ENCODE data around the gene PCDH9. TPM values are rescaled to one million over a fixed set of nuclear protein-coding genes. Genes with fewer than 3 reads are reported as not detected.

Gene PCDH9
- total RNA-seq, 1 donor from 2014 or later, result 17.1 TPM

DNA sequence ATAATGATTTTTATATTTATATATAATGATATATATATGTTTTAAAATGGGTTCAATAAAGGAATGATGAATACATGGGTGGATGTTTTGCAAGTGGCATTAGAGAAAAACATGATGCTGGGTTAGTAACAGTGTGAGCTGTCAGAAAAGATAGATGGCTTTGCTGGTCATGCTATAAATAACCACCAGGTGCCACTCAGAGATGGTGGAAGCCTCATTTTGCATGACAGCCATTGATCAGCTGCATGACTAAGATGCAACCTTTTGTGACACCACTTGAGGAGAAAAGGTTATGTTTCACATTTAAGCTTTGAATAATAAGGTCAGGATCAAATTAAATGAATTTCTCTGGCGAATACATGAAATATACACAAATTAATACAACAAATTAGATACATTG is 737.7 kb downstream of the PCDH9 start:
- DNase-seq (ENCODE audit: low spot score), result no peak
- intact Hi-C loops (cut with DNase I), result no loop called here

DNA sequence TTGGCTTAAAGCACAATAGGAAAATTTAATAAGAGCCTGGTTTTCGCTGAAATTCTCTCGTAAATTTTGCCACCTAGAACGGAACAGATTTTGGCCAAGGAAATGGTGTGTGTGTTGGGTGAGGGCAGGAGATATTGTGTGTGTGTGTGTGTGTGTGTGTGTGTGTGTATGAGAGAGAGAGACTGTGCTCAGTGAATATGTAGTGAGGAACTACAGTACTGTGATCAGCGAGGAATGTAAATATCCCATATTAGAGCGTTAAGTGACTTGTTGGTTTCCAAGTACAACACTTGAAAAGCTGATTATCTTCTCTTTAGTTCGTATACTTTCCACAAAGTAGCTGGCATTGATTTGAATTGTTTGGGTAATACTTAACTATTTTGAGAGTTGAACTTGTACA is 738.9 kb downstream of the PCDH9 start:
- DNase-seq (ENCODE audit: low spot score), result no peak
- intact Hi-C loops (cut with DNase I), result no loop called here

GRCh38 chr13:66489586-66489985 is 740.5 kb downstream of the PCDH9 start:
- DNase-seq (ENCODE audit: low spot score), result no peak
- intact Hi-C loops (cut with DNase I), result no loop called here

DNA sequence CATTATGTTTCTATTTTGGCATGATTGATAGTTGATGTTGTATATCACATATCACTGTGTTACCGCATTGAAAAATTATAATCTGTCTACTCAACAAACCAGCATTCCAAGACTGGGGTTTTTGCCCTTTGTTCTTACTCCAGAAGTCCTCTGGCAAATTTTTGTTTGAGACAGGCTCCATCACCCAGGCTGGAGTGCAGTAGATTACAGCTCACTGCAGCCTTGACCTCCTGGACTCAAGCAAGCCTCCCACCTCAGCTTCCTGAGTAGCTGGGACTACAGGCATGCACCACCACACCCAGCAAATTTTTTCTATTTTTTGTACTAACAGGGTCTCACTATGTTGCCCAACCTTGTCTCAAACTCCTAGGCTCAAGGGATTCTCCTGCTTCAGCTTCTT is 741.0 kb downstream of the PCDH9 start:
- intact Hi-C loops (cut with DNase I), result no loop called here
- no peak for DNase-seq (ENCODE audit: low spot score)

- intact Hi-C loops (cut with DNase I), result no loop called here
- DNase-seq (ENCODE audit: low spot score), result no peak
These were observed 746.4 kb downstream of the PCDH9 start for GRCh38 chr13:66483712-66484111.

DNA sequence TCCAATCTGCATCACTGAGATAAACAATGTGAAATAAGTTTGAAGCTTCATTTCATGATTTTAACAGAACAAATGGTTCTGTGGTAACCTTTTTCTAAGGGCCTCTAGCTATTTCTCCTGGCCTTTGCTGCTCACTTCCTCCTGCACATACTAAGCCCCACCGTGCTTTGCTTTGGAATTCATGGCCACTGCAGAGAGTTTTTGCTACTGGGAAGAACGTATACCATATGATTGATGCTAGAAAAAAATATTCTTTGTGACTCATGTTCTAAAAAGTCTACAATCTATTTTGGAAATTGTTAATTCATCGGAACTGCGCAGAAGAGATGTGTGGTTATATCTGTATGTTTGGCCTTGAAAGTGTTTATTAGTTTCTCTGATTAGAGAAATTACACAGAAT is 747.3 kb downstream of the PCDH9 start:
- intact Hi-C loops (cut with DNase I), result no loop called here
- DNase-seq (ENCODE audit: low spot score), result no peak

DNA sequence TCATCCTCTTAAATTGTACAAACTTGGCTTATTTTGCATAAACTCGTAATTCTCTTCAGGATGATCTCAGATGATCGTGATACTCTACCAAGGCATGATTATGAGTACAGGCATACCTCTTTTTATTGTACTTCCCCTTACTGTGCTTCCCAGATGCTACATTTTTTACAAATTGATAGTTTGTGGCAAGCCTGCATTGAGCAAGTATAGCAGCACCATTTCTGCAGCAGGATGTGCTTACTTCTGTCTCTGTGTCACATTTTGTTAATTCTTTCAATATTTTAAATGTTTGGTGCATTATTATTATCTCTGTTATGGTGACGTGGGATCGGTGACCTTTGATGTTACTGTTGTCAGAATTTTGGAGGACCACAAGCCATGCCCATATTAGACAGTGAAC is 752.3 kb downstream of the PCDH9 start:
- no peak for DNase-seq (ENCODE audit: low spot score)
- intact Hi-C loops (cut with DNase I), result no loop called here

DNA sequence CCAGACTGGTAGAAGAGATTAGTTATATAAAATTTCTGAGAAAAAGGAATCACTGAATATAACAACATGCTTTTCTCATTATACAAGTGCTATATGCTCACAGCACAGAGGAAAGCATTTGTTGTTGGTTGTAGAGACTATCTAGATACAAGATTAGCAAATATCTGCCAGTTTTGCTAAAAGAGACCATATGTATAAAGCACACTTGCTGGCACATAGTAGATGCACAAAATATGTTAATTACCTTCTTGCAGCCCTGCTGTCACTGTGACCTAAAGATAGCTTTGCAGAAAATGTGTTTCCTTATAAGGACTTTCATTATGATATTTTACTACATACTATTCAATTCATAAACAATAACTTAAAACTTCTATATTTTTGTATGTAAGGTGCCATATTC is 755.1 kb downstream of the PCDH9 start:
- intact Hi-C loops (cut with DNase I), result no loop called here
- no peak for DNase-seq (ENCODE audit: low spot score)

DNA sequence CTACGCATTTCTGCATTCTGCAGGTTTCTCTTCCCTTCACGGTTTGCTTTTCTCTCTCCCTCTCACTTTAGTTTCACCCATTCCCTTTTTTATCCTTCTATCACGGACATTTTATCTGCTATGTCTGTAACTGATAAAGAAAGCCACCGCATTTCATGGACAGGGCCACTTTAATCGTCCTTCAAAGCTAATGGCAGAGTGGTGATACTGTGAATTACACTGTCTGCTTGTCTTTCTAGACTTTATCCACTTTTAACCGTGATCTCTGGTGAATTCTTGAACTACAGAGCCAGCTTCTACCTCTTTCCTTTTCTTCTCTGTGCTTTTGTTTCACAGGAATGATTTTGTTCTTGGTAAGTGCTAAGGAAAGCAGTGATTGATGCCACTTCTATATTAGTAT is 760.4 kb downstream of the PCDH9 start:
- DNase-seq (ENCODE audit: low spot score), result no peak
- intact Hi-C loops (cut with DNase I), result no loop called here

GRCh38 chr13:66468656-66469055 is 761.5 kb downstream of the PCDH9 start:
- intact Hi-C loops (cut with DNase I), result no loop called here
- DNase-seq (ENCODE audit: low spot score), result no peak

DNA sequence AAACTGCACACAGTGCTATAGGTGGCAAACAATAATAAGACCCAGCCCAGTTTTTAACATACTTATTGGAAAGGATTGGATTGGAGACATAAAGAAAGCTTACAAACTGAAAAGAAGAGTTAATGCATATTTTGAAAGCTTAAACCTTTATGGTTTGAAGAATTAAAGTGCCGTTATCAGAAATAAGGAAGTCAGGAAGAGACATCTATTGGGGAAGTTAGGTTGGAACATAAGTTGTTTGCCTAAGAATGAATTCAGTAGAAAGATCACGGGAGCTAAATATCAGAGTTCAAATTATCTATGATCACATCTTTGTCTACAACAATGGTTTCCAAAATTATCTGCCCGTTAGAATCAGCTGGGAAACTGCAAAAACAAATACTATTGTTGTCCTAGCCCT is 767.9 kb downstream of the PCDH9 start:
- intact Hi-C loops (cut with DNase I), result no loop called here
- no peak for DNase-seq (ENCODE audit: low spot score)

- intact Hi-C loops (cut with DNase I), result no loop called here
- DNase-seq (ENCODE audit: low spot score), result no peak
These were observed 769.1 kb downstream of the PCDH9 start for GRCh38 chr13:66461021-66461420.

- no peak for DNase-seq (ENCODE audit: low spot score)
- intact Hi-C loops (cut with DNase I), result no loop called here
These were observed 770.5 kb downstream of the PCDH9 start for GRCh38 chr13:66459634-66460033.

GRCh38 chr13:66459143-66459542 is 771.0 kb downstream of the PCDH9 start:
- no peak for DNase-seq (ENCODE audit: low spot score)
- intact Hi-C loops (cut with DNase I), result no loop called here

DNA sequence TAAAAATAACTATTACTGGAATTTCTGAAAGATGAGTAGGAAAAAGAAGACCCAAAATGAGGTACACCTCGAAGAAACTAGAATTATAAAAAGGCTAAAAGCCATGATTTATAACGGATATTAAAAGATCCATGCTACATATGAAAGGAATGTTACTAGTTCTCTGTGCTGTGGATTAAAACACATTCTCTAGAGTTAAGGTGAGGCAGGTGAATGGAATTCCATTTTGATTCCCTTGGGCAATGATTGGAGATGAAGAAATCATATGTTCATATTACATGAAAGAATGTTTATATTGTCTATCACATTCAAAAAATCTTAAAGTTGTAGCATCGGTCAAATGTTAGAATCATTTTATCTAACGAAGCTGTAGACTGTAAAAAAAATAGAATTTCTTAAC is 783.7 kb downstream of the PCDH9 start:
- intact Hi-C loops (cut with DNase I), result no loop called here
- DNase-seq (ENCODE audit: low spot score), result no peak

- DNase-seq (ENCODE audit: low spot score), result no peak
- intact Hi-C loops (cut with DNase I), result no loop called here
These were observed 786.2 kb downstream of the PCDH9 start for GRCh38 chr13:66443926-66444325.

DNA sequence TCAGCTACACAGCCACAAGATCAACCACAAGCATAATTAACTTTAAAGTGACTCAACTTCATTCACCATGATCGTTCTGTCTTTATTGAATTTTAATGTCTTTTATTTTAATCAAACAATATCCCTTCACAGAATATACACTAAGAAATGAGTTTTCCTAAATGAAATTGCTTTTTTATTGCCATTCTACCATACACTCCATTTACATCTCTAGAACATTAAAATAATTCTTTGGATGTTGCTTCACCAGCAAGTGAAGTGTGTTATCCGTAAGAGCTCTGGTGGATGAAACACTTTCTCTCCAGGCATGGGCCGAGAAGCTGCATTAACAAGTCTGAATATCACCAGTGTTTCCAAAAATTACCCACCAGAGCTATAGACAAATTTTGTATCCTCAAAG is 789.2 kb downstream of the PCDH9 start:
- intact Hi-C loops (cut with DNase I), result no loop called here
- no peak for DNase-seq (ENCODE audit: low spot score)

- intact Hi-C loops (cut with DNase I), result no loop called here
- DNase-seq (ENCODE audit: low spot score), result no peak
These were observed 799.4 kb downstream of the PCDH9 start for GRCh38 chr13:66430728-66431127.

GRCh38 chr13:66430269-66430668 is 799.9 kb downstream of the PCDH9 start:
- intact Hi-C loops (cut with DNase I), result no loop called here
- no peak for DNase-seq (ENCODE audit: low spot score)

DNA sequence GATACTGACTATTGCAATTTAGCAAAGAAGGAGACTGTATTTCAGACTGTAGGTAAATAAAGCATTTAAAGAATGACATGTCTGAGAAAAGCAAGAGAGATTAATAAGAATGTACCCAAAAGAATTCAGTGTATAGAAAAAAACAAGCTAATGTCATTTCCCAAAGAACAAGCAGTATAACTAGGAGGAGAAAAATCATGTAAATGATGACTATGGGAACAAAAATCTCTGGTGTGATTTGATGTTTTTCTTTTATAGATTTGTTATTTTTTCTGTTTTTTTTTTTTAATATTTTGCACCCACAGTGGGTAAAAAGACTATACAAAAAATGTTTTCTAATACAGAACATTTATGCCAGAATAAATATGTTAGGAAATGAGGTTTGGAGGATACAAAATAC is 801.0 kb downstream of the PCDH9 start:
- DNase-seq (ENCODE audit: low spot score), result no peak
- intact Hi-C loops (cut with DNase I), result no loop called here

DNA sequence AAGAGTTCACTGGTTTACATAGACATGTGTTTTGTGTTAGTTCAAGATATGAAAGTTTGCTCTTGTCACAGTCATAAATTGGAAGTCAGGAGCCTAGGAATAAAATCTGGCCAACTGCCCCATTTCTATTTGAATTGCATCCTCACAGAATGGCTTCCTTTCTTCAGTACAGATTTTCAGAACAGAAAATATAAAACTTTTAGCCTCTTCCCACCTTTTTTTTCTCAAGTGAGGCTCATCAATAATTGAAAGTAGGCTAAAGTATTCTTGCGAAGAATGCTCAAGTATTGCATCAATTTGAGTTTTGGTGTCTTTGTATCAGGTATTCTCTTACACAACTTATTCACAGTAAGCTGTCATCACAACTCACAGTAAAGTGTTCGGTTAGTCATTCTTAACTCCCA is 802.7 kb downstream of the PCDH9 start:
- intact Hi-C loops (cut with DNase I), result no loop called here
- DNase-seq (ENCODE audit: low spot score), result no peak

DNA sequence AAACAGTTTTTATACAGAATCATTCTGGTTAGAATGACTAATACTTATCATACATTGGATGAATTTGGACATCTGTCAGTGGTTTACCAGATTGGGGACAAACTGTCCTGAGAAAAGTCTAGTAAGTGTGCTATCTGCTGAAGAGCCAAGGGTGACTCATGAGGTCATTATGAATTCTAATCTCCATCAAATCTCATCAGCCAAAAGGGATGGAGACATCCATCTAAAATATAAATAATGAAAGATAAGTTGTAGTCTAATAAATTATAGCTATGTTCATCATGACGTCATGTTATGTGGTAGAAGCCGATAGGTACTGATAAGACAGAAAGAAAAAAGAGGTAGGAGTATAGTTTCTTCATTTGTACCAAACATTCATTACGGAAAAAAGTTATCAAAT is 804.4 kb downstream of the PCDH9 start:
- intact Hi-C loops (cut with DNase I), result no loop called here

GRCh38 chr13:66424422-66424821 is 805.7 kb downstream of the PCDH9 start:
- intact Hi-C loops (cut with DNase I), result no loop called here
- no peak for DNase-seq (ENCODE audit: low spot score)

More for the DNA sequence above, 804.4 kb downstream of the PCDH9 start:
- DNase-seq (ENCODE audit: low spot score), result no peak
